ENCODE results near the gene TRAPPC11. TPM values are rescaled to one million over a fixed set of nuclear protein-coding genes. Genes with fewer than 3 reads are reported as not detected.

The TRAPPC11 gene
- polyA plus RNA-seq (2011; rRNA removed) (37.4 and 47.6 TPM in 2 replicates), polyA minus RNA-seq (2011; rRNA and poly(A)+ RNA removed) (30.2 and 39.8 TPM in 2 replicates)

DNA sequence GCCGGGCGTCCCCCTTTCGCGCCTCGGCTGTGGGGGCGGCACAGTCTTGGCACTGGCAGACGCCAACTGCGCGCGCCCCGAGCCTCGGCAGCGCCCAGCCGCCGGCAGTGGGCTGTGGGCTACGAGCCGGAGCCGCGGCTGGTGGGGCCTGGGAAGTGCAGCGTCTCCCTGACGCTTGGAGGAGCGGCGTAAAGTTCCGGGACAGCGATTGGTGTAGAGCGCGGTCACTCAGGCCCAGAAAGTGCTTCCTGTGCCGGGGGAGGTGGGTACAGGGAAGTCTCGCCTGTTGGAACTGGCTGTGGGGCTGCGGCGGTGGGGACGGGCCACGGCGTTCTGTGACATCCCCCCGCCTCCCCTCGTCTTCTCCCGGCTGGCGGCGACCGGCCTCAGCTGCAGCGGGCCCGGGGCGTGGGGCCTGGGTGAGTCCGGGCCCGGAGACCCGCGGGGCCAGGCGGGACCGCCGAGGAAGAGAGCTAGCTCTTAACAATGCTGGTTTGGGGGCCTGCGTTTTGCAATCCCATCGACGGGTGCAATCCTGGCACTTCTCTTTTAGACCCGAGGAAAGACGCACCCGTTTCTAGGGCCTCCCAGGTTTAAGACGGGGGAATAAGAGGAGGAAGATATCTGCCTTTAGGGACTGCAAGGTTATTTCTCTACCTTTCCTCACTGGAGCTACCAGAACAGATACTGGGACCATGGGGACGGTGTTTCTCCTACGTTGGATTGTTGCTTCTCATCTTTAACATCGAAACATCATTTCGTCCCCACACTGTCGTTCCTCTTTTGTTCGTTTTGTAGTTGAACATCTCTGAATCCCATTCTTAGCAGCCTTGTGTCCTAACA is at the start of gene TRAPPC11, which contains the start of gene RWDD4:
TRAPPC11 (plus strand) TSS at position 265 of the 843 bp plus-strand sequence. CDS start 4,575 bp downstream, outside the sequence.
RWDD4 (minus strand) TSS at position 157 of the 843 bp plus-strand sequence. CDS start 233 bp downstream, outside the sequence.
- ChIA-PET POLR2A (interaction anchor here (1.2 to 1.3 kb wide), 2 partner anchors 22 to 155 kb away, joined by 3 read pairs; no protein-coding TSS in a partner anchor), CTCF (interaction anchor here (0.8 to 1.5 kb wide), 3 partner anchors 22 to 190 kb away, joined by 3 read pairs; no protein-coding TSS in a partner anchor)

DNA sequence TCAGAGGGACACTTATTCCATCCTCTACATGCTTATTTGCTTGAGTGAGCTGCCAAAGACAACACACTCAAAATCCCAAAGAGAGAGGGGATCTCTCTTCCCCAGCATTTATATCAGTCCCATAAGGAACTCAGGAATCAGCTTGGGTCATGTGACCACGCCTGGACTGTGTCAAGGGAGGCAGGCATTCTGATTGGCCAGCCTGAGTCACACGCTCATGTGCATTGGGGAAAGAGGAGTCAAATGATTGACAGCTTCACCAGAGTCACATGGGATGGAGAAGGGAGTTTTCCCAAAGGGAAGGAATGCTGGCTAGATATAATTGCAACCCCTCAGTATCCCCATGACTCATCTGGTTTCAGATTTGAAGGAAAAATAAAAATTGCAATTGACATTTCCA is 49.1 kb upstream of the TRAPPC11 start:
- TF ChIP-seq, protein P1, sequence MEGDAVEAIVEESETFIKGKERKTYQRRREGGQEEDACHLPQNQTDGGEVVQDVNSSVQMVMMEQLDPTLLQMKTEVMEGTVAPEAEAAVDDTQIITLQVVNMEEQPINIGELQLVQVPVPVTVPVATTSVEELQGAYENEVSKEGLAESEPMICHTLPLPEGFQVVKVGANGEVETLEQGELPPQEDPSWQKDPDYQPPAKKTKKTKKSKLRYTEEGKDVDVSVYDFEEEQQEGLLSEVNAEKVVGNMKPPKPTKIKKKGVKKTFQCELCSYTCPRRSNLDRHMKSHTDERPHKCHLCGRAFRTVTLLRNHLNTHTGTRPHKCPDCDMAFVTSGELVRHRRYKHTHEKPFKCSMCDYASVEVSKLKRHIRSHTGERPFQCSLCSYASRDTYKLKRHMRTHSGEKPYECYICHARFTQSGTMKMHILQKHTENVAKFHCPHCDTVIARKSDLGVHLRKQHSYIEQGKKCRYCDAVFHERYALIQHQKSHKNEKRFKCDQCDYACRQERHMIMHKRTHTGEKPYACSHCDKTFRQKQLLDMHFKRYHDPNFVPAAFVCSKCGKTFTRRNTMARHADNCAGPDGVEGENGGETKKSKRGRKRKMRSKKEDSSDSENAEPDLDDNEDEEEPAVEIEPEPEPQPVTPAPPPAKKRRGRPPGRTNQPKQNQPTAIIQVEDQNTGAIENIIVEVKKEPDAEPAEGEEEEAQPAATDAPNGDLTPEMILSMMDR (IDR thresholded peaks at IDR 0.05; ENCODE audit: low read depth, low read length): no peak
- Histone ChIP-seq H3K27ac (ENCODE audit: low read depth, low read length) (no peak overlapping the region), H3K27me3 (ENCODE audit: control insufficient read depth, insufficient read depth, low read length) (peaks cover 7% of the 10 kb centered on the region), H3K4me3 (ENCODE audit: low read depth, low read length) (no peak overlapping the region), H3K9me3 (ENCODE audit: control insufficient read depth, insufficient read depth, low read length) (no peaks in the 10 kb centered on the region)
- ChIA-PET POLR2A (no interaction called here), CTCF (interaction anchor here (0.6 to 1.4 kb wide), 2 partner anchors 9 to 75 kb away, joined by 3 to 4 read pairs; no protein-coding TSS in a partner anchor)
- DNase-seq (ENCODE audit: low read depth, low spot score): no peak

More for the DNA sequence above, at the start of gene TRAPPC11, which contains the start of gene RWDD4:
- TF ChIP-seq, protein P1 (IDR thresholded peaks at IDR 0.05; ENCODE audit: low read depth, low read length): peak; percentile 25
- Histone ChIP-seq H3K27me3 (ENCODE audit: control insufficient read depth, insufficient read depth, low read length) (no peaks in the 10 kb centered on the region), H3K9me3 (ENCODE audit: control insufficient read depth, insufficient read depth, low read length) (no peaks in the 10 kb centered on the region), H3K4me3 (ENCODE audit: low read depth, low read length) (peak within 1 kb of the TSS; percentile 79), H3K27ac (ENCODE audit: low read depth, low read length) (peak within 1 kb of the TSS; percentile 53)
- peak; percentile 97 for DNase-seq (ENCODE audit: low read depth, low spot score)

DNA sequence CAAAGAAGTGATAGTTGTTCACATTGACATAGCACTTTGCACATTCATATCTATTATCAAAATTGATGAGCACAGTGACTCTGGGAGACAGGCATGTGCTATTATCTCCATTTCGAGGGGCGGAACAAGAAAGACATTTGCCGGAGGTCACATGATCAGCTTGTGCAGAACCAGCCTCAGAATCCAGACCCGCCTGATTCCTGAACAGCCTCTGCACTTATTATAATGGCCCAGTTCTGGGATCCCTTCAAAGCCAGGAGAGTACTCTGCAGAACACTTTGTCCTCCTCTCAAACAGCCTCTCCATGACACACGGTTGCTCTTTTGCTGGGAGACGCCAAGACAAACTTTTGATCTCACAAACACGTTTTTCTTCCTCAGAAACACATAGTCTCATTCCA is 48.5 kb upstream of the TRAPPC11 start:
- CTCF ChIA-PET: interaction anchor here (1.4 kb wide), 1 partner anchor 10 kb away, joined by 3 read pairs; no protein-coding TSS in a partner anchor
- no peak overlapping the region for H3K27ac ChIP-seq (ENCODE audit: low read depth, low read length)
- DNase-seq (ENCODE audit: low read depth, low spot score): no peak
- no peaks in the 10 kb centered on the region for H3K9me3 ChIP-seq (ENCODE audit: control insufficient read depth, insufficient read depth, low read length)
- TF ChIP-seq, protein P1 (IDR thresholded peaks at IDR 0.05; ENCODE audit: low read depth, low read length): no peak
- peaks cover 9% of the 10 kb centered on the region for H3K27me3 ChIP-seq (ENCODE audit: control insufficient read depth, insufficient read depth, low read length)
- POLR2A ChIA-PET: no interaction called here
- no peak overlapping the region for H3K4me3 ChIP-seq (ENCODE audit: low read depth, low read length)

DNA sequence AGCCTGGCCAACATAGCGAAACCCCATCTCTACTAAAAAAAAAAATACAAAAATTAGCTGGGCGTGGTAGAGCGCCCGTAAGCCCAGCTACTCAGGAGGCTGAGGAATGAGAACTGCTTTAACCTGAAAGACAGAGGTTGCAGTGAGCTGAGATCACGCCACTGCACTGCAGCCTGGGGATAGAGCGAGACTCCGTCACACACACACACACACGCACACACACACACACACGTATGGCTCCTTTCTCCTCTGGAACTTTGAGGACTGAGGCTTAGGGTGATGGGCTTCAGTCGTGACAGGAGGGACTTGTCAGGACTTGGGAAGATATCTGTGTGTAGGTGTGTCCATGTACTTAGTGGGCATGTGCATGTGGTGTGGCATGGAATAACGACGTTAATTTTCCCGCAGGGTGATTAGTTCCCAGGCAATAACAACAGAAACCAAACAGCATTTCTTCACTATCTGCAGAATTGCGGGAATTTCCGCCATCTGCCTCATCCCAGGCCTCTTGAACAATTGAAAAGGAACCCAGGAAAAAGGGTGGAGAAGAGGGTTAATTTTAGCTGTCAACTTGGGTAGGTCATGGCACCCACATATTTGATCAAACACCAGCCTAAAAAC is 47.8 kb upstream of the TRAPPC11 start:
- CTCF ChIA-PET: interaction anchor here (0.7 to 1.1 kb wide), 3 partner anchors 9 to 1719 kb away, joined by 3 read pairs; no protein-coding TSS in a partner anchor
- TF ChIP-seq, protein P1 (IDR thresholded peaks at IDR 0.05; ENCODE audit: low read depth, low read length): no peak
- DNase-seq (ENCODE audit: low read depth, low spot score): no peak
- Histone ChIP-seq H3K9me3 (ENCODE audit: control insufficient read depth, insufficient read depth, low read length) (no peaks in the 10 kb centered on the region), H3K27me3 (ENCODE audit: control insufficient read depth, insufficient read depth, low read length) (peaks cover 9% of the 10 kb centered on the region), H3K4me3 (ENCODE audit: low read depth, low read length) (no peak overlapping the region), H3K27ac (ENCODE audit: low read depth, low read length) (no peak overlapping the region)
- POLR2A ChIA-PET: no interaction called here

Data from AG04450 (cell line).